Lung microvascular endothelial cell (primary cell): ENCODE data around the gene CCDC171. TPM values are rescaled to one million over a fixed set of nuclear protein-coding genes. Genes with fewer than 3 reads are reported as not detected.

Experiments
- DNase-seq, 2 donors: peaks; one replicate each; pipeline versions ENCODE4 v3.0.0 to v3.0.0-alpha.2; 2010; ENCODE audit warnings: low read depth in 2 of 2
- total RNA-seq: library from RNA; depleted of rRNA; stranded (reverse); fragments of >200 nt; gene quantifications from 2 replicates; pipeline ENCODE4 v1.2.1, GENCODE V29; 2014

The CCDC171 gene
- total RNA-seq, 1 donor from 2014 or later, result 0.20 TPM

GRCh38 chr9:15982182-15982581 lies 429.3 kb downstream of the CCDC171 start:
- no peak for DNase-seq

- peak in 1 of 2 donors; percentile 85 for DNase-seq
Observed at GRCh38 chr9:15999422-16000339, 446.8 kb downstream of the CCDC171 start.

GRCh38 chr9:16000811-16001210 lies 448.0 kb downstream of the CCDC171 start:
- no peak for DNase-seq

- DNase-seq, result no peak
Observed at GRCh38 chr9:16001856-16002255, 449.0 kb downstream of the CCDC171 start.

GRCh38 chr9:16002816-16003215 lies 450.0 kb downstream of the CCDC171 start:
- DNase-seq, result no peak

- DNase-seq, result no peak
Observed at GRCh38 chr9:16003785-16004184, 450.9 kb downstream of the CCDC171 start.

- no peak for DNase-seq
Observed at GRCh38 chr9:16004613-16005012, 451.8 kb downstream of the CCDC171 start.

GRCh38 chr9:16010221-16010620 lies 457.4 kb downstream of the CCDC171 start:
- no peak for DNase-seq

GRCh38 chr9:16012621-16013020 lies 459.8 kb downstream of the CCDC171 start:
- no peak for DNase-seq

- DNase-seq, result no peak
Observed at GRCh38 chr9:16013366-16013765, 460.5 kb downstream of the CCDC171 start.

GRCh38 chr9:16013826-16014225 lies 461.0 kb downstream of the CCDC171 start:
- DNase-seq, result no peak

- DNase-seq, result no peak
Observed at GRCh38 chr9:16022228-16022627, 469.4 kb downstream of the CCDC171 start.

GRCh38 chr9:16023446-16023845 lies 470.6 kb downstream of the CCDC171 start:
- DNase-seq, result no peak

Other genes with a start within 250 kb of the CCDC171 start
- 1.5 and 1.8 TPM in 2 replicates for gene TTC39B, start 245.8 kb upstream of the CCDC171 start, total RNA-seq
- gene SNAPC3, start 130.2 kb upstream of the CCDC171 start, total RNA-seq, result 17.7 and 30.6 TPM in 2 replicates
- gene PSIP1, start 42.1 kb upstream of the CCDC171 start, total RNA-seq, result 25.9 and 28.6 TPM in 2 replicates